Neural cell (in vitro differentiated cells): ENCODE results near the gene PDGFB.

Experiments
- EP300 ChIP-seq: fragments of 450-650 bp; conservative IDR thresholded peaks from 2 replicates; pipeline ENCODE4 v1.6.1; 2014; ENCODE audit warnings: antibody characterized with exemption, mild to moderate bottlenecking, moderate library complexity; ENCODE audit not compliant: poor library complexity, severe bottlenecking
- EZH2 ChIP-seq: fragments of 200-600, 300-800 bp; shearing (Covaris generic), sonication (generic); IDR thresholded peaks from 2 replicates; pipeline ENCODE4 v1.6.1; 2014; ENCODE audit warnings: antibody characterized with exemption, low read length, borderline replicate concordance, mild to moderate bottlenecking; ENCODE audit not compliant: insufficient read depth, poor library complexity, severe bottlenecking
- MXI1 ChIP-seq: fragments of 450-650 bp; conservative IDR thresholded peaks from 2 replicates; pipeline ENCODE4 v1.6.1; 2014; ENCODE audit warnings: antibody characterized with exemption, mild to moderate bottlenecking; ENCODE audit not compliant: poor library complexity, severe bottlenecking
- POLR2AphosphoS5 ChIP-seq: IDR thresholded peaks from 2 replicates; pipeline ENCODE4 v1.6.1; 2012
- RAD21 ChIP-seq: fragments of 450-650 bp; conservative IDR thresholded peaks from 2 replicates; pipeline ENCODE4 v1.6.1; 2014; ENCODE audit warnings: antibody characterized with exemption, mild to moderate bottlenecking, moderate library complexity
- SMC3 ChIP-seq: fragments of 450-650 bp; conservative IDR thresholded peaks from 2 replicates; pipeline ENCODE4 v1.6.1; 2014; ENCODE audit warnings: antibody characterized with exemption, mild to moderate bottlenecking, moderate library complexity; ENCODE audit not compliant: poor library complexity
- TAF1 ChIP-seq: IDR thresholded peaks from 2 replicates; pipeline ENCODE4 v1.6.1; 2012; ENCODE audit warnings: low read depth
- TF ChIP-seq, protein P1 (sequence below): fragments of 450-650 bp; IDR thresholded peaks from 2 replicates; pipeline ENCODE4 v1.5.1; 2014; ENCODE audit warnings: antibody characterized with exemption, mild to moderate bottlenecking, moderate library complexity; ENCODE audit not compliant: poor library complexity, severe bottlenecking
- TF ChIP-seq, protein P2 (sequence below): IDR thresholded peaks from 2 replicates; pipeline ENCODE4 v1.6.1; 2012; ENCODE audit warnings: borderline replicate concordance

DNA sequence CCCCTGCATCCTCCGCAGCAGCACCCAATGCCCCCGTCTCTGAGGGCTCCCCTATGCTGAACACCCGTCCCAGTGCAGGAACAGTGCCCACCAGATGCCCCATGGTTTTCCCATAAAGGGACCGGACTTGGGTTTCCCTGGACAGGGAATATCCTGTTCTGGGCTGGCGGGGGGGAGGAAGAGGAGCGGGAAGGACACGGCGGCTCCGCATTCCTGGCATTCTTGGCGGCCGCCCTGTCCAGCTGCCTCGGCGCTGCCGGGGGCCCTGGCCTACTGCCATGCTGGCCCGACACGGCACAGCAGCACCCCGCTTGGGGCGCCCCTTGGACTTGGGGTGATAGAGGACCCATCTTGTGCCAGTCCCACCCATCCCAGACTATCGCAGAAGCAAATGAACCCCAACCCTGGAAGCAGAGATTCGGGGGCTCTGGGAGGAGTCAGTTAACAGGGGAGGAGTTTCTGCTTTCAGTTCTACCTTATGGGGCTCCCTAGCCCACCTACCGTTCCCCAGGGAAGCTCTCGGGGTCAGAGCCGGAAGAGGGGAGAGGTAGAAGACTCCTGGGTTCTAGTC lies 68.6 kb downstream of the PDGFB start:
- no peak for TF ChIP-seq MXI1
- TF ChIP-seq, protein P1, sequence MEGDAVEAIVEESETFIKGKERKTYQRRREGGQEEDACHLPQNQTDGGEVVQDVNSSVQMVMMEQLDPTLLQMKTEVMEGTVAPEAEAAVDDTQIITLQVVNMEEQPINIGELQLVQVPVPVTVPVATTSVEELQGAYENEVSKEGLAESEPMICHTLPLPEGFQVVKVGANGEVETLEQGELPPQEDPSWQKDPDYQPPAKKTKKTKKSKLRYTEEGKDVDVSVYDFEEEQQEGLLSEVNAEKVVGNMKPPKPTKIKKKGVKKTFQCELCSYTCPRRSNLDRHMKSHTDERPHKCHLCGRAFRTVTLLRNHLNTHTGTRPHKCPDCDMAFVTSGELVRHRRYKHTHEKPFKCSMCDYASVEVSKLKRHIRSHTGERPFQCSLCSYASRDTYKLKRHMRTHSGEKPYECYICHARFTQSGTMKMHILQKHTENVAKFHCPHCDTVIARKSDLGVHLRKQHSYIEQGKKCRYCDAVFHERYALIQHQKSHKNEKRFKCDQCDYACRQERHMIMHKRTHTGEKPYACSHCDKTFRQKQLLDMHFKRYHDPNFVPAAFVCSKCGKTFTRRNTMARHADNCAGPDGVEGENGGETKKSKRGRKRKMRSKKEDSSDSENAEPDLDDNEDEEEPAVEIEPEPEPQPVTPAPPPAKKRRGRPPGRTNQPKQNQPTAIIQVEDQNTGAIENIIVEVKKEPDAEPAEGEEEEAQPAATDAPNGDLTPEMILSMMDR = no peak
- TF ChIP-seq TAF1 = no peak
- no peak for TF ChIP-seq EP300
- no peak for TF ChIP-seq POLR2AphosphoS5
- TF ChIP-seq SMC3 = no peak
- no peak for TF ChIP-seq RAD21
- no peak for TF ChIP-seq EZH2
- TF ChIP-seq, protein P2, sequence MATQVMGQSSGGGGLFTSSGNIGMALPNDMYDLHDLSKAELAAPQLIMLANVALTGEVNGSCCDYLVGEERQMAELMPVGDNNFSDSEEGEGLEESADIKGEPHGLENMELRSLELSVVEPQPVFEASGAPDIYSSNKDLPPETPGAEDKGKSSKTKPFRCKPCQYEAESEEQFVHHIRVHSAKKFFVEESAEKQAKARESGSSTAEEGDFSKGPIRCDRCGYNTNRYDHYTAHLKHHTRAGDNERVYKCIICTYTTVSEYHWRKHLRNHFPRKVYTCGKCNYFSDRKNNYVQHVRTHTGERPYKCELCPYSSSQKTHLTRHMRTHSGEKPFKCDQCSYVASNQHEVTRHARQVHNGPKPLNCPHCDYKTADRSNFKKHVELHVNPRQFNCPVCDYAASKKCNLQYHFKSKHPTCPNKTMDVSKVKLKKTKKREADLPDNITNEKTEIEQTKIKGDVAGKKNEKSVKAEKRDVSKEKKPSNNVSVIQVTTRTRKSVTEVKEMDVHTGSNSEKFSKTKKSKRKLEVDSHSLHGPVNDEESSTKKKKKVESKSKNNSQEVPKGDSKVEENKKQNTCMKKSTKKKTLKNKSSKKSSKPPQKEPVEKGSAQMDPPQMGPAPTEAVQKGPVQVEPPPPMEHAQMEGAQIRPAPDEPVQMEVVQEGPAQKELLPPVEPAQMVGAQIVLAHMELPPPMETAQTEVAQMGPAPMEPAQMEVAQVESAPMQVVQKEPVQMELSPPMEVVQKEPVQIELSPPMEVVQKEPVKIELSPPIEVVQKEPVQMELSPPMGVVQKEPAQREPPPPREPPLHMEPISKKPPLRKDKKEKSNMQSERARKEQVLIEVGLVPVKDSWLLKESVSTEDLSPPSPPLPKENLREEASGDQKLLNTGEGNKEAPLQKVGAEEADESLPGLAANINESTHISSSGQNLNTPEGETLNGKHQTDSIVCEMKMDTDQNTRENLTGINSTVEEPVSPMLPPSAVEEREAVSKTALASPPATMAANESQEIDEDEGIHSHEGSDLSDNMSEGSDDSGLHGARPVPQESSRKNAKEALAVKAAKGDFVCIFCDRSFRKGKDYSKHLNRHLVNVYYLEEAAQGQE = no peak
